Activated CD8-positive, alpha-beta T cell treated with anti-CD3 and anti-CD28 coated beads for 36 hours (primary cell): Measurements from ENCODE around the gene SUMO3. TPM values are rescaled to one million over a fixed set of nuclear protein-coding genes. Genes with fewer than 3 reads are reported as not detected.

ENCODE experiments used
- ATAC-seq: fragments of 200-7000 bp; cut with Tn5 transposase; one replicate; pipeline ENCODE4 v1.10.0; 2021; ENCODE audit warnings: mild to moderate bottlenecking, moderate library complexity
- CTCF ChIA-PET: fragments of 350-600 bp; sonication (Branson Sonifier 250); formaldehyde crosslinking; loops from one replicate; lab custom pipeline; 2021; ENCODE audit warnings: antibody characterized with exemption; lab: Charles Lee
- POLR2A ChIA-PET: fragments of 350-600 bp; sonication (Branson Sonifier 250); formaldehyde crosslinking; loops from one replicate; lab custom pipeline; 2021; ENCODE audit warnings: antibody characterized with exemption; lab: Charles Lee
- DNase-seq: peaks from one replicate; pipeline ENCODE4 v3.0.0-alpha.2; 2020
- H3K27ac Mint-ChIP-seq: one replicate; pipeline ENCODE4 v1.8.0; 2021; ENCODE audit warnings: mild to moderate bottlenecking, mixed read lengths
- H3K27me3 Mint-ChIP-seq: one replicate; pipeline ENCODE4 v1.8.0; 2021; ENCODE audit warnings: mixed read lengths
- H3K36me3 Mint-ChIP-seq: one replicate; pipeline ENCODE4 v1.8.0; 2021; ENCODE audit warnings: low read depth, mixed read lengths
- H3K4me1 Mint-ChIP-seq: one replicate; pipeline ENCODE4 v1.8.0; 2021; ENCODE audit warnings: low read depth, mixed read lengths
- H3K4me3 Mint-ChIP-seq: one replicate; pipeline ENCODE4 v1.8.0; 2021; ENCODE audit warnings: mild to moderate bottlenecking, moderate library complexity, mixed read lengths
- H3K9me3 Mint-ChIP-seq: one replicate; pipeline ENCODE4 v1.8.0; 2021; ENCODE audit warnings: mixed read lengths
- intact Hi-C: fragments of 100-400 bp; cut with micrococcal nuclease; formaldehyde crosslinking; loops from one replicate; pipeline ENCODE4 v1.10.0; 2022
- total RNA-seq, 2 experiments: library from RNA; stranded (reverse); gene quantifications; one replicate each; pipeline ENCODE4 v1.2.3, GENCODE V29; 2021
- TF ChIP-seq, protein P1 (sequence below): fragments of 200-600 bp; IDR thresholded peaks from one replicate; pipeline ENCODE4 v1.8.0; 2022; ENCODE audit warnings: antibody characterized with exemption, mild to moderate bottlenecking

Gene SUMO3
- 10 to 100 TPM; 69.8 to 72.9 TPM for total RNA-seq

GRCh38 chr21:44817914-44818639 lies at the start of gene SUMO3:
Gene SUMO3 (minus strand): TSS chr21:44818062. CDS start chr21:44817968, 94 bp downstream.
- intact Hi-C loops = no loop called here
- H3K36me3 Mint-ChIP-seq = peaks cover 3% of the 10 kb centered on the region
- CTCF ChIA-PET = interaction anchor here (1.5 to 3.4 kb wide), 2 partner anchors 11 to 25 kb away, joined by 4 to 8 read pairs; no protein-coding TSS in a partner anchor
- peak within 1 kb of the TSS; percentile 74 for H3K4me3 Mint-ChIP-seq
- DNase-seq = peak; percentile 82
- H3K27ac Mint-ChIP-seq = no peak within 1 kb of the TSS
- no peaks in the 10 kb centered on the region for H3K27me3 Mint-ChIP-seq
- ATAC-seq = peak; percentile 67
- TF ChIP-seq, protein P1, sequence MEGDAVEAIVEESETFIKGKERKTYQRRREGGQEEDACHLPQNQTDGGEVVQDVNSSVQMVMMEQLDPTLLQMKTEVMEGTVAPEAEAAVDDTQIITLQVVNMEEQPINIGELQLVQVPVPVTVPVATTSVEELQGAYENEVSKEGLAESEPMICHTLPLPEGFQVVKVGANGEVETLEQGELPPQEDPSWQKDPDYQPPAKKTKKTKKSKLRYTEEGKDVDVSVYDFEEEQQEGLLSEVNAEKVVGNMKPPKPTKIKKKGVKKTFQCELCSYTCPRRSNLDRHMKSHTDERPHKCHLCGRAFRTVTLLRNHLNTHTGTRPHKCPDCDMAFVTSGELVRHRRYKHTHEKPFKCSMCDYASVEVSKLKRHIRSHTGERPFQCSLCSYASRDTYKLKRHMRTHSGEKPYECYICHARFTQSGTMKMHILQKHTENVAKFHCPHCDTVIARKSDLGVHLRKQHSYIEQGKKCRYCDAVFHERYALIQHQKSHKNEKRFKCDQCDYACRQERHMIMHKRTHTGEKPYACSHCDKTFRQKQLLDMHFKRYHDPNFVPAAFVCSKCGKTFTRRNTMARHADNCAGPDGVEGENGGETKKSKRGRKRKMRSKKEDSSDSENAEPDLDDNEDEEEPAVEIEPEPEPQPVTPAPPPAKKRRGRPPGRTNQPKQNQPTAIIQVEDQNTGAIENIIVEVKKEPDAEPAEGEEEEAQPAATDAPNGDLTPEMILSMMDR = no peak
- H3K9me3 Mint-ChIP-seq = peaks cover 12% of the 10 kb centered on the region
- POLR2A ChIA-PET = interaction anchor here (0.7 to 2.2 kb wide), 3 partner anchors 11 to 34 kb away, joined by 3 to 6 read pairs (median 3); no protein-coding TSS in a partner anchor
- peaks cover 16% of the 10 kb centered on the region for H3K4me1 Mint-ChIP-seq

- H3K9me3 Mint-ChIP-seq = no peaks in the 10 kb centered on the region
- TF ChIP-seq, protein P1 = no peak
- no peak for ATAC-seq
- ChIA-PET POLR2A (no interaction called here), CTCF (interaction anchor here (1.0 to 1.5 kb wide), 4 partner anchors 66 to 74 kb away, joined by 3 to 6 read pairs (median 4); no protein-coding TSS in a partner anchor)
- peak overlapping the region; percentile 91 for H3K27ac Mint-ChIP-seq
- H3K4me1 Mint-ChIP-seq = peaks cover 79% of the 10 kb centered on the region
- peaks cover 33% of the 10 kb centered on the region for H3K36me3 Mint-ChIP-seq
- intact Hi-C loops = no loop called here
- H3K4me3 Mint-ChIP-seq = no peak overlapping the region
- DNase-seq = no peak
- H3K27me3 Mint-ChIP-seq = no peaks in the 10 kb centered on the region
Observed at GRCh38 chr21:44867464-44867863, 49.6 kb upstream of the SUMO3 start.

- H3K9me3 Mint-ChIP-seq = no peaks in the 10 kb centered on the region
- POLR2A ChIA-PET = interaction anchor here (1.5 kb wide), 1 partner anchor 47 kb away, joined by 3 read pairs; no protein-coding TSS in a partner anchor
- no peak for DNase-seq
- peaks cover 33% of the 10 kb centered on the region for H3K36me3 Mint-ChIP-seq
- no peaks in the 10 kb centered on the region for H3K27me3 Mint-ChIP-seq
- intact Hi-C loops = no loop called here
- ATAC-seq = no peak
- peak overlapping the region; percentile 91 for H3K27ac Mint-ChIP-seq
- peaks cover 76% of the 10 kb centered on the region for H3K4me1 Mint-ChIP-seq
- peak overlapping the region; percentile 2 for H3K4me3 Mint-ChIP-seq
- TF ChIP-seq, protein P1 = no peak
- CTCF ChIA-PET = interaction anchor here (1.0 to 1.5 kb wide), 3 partner anchors 66 to 73 kb away, joined by 3 to 6 read pairs (median 4); no protein-coding TSS in a partner anchor
Observed at GRCh38 chr21:44866780-44867179, 48.9 kb upstream of the SUMO3 start.

GRCh38 chr21:44865561-44866280 lies 47.9 kb upstream of the SUMO3 start:
- peak overlapping the region; percentile 91 for H3K27ac Mint-ChIP-seq
- POLR2A ChIA-PET = interaction anchor here (1.5 kb wide), 1 partner anchor 46 kb away, joined by 3 read pairs; no protein-coding TSS in a partner anchor
- no peaks in the 10 kb centered on the region for H3K27me3 Mint-ChIP-seq
- intact Hi-C loops = no loop called here
- TF ChIP-seq, protein P1 = no peak
- DNase-seq (peak; percentile 56), ATAC-seq (peak; percentile 59)
- no peaks in the 10 kb centered on the region for H3K9me3 Mint-ChIP-seq
- H3K36me3 Mint-ChIP-seq = peaks cover 36% of the 10 kb centered on the region
- peak overlapping the region; percentile 31 for H3K4me3 Mint-ChIP-seq
- CTCF ChIA-PET = interaction anchor here (0.6 to 1.5 kb wide), 2 partner anchors 72 kb away, joined by 3 to 6 read pairs; no protein-coding TSS in a partner anchor
- peaks cover 71% of the 10 kb centered on the region for H3K4me1 Mint-ChIP-seq
